Hypothalamus (tissue), 51 donors: Measurements from ENCODE around the gene OVAAL.
A peak's percentile ranks its signal among the peaks of the same experiment; 100 is the strongest.
"Not testable (repeated sequence)": the region's sequence is repeated elsewhere in the genome, so short reads cannot be mapped to it uniquely, and the experiment has no call there.

Experiments used
- DNase-seq, 51 donors: peaks; one replicate each; lab custom pipeline; 2025; lab: John Stamatoyannopoulos, UW

OVAAL gene

DNA sequence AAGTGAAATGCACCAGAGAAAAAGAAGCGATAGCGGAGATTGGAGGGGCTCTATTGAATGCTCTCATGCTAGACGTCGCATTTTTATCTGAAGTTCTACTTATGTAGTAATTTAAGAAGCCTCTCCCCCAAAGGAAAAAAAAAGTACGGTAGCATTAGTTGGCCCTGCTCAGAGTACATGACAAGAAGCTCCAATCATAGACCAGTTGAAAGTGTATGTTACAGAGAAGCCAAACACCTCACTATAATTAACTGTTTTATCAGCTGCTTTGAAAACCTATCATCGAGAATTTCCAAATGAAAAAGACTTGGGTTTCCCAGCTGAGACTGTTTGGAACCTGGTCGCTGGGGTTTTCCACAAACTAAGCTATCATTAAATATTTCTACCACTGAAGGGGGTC is 19.6 kb upstream of the OVAAL start:
- DNase-seq: no peak

DNA sequence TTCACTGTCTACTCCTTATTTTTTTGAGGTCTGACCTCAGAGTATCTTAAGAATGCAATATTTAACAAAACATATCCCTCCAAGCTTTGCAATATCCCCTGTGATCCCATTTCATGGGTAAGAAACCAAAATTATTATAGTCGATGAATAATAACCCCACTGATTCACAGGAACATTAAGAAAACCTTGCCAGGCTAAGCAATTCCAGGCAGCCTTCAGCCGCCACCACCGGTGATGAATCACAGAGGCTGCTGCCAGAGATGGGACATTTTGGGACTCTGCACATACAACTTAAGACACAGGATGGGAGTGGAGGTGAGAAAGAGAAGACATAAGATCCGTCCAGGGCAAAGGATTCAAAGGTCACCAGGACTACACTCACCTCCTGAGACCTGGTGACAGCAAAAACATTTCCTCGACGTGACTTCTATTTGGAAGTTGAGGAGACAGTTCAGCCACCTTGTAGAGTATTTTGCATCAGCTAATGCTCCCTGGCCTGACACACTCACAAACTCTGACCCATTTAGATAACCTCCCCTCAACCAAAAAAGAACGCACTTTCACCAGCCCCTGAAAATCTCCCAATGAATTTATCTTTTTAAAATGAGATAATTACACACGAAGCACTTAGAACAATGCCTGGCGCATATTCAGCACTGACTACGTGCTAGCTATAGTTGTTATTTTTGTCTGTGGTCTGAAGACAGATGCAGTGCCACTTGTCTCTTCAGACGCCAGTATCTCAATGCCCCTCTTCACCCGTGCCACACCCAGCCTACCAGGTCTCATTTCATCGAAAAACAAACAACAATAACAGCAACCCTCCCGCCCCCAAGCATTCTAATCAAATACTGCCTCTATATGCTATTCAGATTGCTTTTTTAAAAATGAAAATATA is 17.8 kb upstream of the OVAAL start:
- peak in 5 of 51 donors; percentile 4 to 26 (median 11) for DNase-seq

DNA sequence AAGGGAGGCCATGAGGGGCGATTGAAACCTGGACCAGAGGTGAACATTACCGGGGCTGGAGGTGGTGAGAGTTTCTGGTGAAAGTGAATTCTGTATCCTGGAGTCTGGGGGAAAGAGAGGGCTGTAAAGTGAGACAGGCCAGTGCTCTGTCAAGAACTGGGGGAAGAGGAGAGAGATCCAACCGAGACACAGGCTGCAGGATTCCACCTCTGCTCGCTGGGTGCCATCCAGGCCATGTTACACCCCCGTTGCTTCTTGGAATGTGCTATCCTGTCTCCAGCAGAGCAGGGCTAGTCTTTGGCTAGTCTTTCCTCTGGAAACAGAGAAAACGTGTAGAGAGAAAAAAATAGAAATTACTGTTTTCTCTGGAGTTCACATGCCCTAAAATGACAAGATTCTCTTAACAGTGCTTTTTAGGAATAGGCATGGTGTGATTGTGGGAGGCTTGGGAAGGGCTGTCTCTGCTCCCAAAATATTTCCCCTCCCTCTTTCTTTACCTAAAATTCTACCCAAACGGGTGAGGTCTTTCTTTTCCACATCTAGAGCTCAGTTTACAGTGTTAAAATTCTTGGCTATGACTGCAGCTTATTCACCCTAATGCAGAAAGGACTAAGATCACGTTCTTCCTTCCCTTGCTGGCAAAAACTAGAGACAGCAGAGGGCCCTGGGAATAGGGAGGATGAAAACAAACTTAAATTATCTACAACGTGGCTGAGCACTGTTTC is 16.5 kb upstream of the OVAAL start:
- no peak for DNase-seq

DNA sequence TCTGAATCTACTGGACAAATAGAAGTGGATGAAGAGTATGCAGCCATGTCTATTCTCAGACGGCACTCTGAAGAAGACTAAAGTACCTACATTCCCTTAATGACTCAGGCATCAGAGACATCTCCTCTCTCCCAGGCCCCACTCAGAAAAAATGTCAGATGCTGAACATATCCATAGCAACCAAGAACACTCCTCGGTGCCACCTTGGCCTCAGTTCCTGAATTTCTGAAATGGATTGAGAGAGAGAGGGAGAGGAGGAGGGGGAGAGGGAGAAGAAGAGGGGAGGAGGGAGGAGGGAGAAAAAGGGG is 16.0 kb upstream of the OVAAL start:
- peak in 5 of 51 donors; percentile 5 to 30 (median 12) for DNase-seq

DNA sequence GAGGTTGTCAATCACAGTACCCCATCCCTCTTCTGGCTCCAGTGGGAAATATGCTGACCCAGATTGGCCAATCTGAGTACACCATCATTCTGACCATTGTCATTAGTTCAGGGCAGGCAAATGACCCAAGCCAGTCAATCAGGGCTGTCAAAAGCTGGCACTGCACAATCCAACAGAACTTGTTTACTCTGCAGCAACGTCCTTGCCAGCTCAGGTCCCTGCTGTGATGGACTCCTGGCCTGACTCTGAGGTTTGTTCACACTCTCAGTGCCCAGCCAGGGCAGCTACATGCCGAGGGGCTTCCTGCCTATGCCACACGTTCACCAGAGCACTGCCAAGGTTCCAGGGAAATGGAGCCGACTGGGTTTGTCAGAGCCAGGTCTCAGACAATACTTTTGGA is 14.7 kb upstream of the OVAAL start:
- no peak for DNase-seq

DNA sequence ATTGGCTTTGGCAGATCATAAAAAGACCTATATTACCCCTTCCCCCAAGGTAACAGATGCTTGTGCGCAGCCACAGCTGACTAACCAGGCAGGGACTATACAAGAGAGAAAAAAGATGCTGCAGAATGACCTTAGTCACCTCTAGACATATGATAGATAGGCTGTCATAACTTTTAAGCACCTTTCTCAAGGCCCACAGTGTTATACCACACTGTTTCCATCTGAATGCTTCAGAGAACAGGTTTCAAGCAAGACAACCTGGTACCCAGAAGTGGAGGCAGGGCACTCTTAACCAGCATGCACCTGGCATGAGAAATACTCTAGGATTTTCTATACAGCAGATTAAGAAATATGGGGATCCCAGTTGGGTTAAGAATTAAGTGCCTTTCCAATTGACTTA is 12.8 kb upstream of the OVAAL start:
- DNase-seq: no peak

DNA sequence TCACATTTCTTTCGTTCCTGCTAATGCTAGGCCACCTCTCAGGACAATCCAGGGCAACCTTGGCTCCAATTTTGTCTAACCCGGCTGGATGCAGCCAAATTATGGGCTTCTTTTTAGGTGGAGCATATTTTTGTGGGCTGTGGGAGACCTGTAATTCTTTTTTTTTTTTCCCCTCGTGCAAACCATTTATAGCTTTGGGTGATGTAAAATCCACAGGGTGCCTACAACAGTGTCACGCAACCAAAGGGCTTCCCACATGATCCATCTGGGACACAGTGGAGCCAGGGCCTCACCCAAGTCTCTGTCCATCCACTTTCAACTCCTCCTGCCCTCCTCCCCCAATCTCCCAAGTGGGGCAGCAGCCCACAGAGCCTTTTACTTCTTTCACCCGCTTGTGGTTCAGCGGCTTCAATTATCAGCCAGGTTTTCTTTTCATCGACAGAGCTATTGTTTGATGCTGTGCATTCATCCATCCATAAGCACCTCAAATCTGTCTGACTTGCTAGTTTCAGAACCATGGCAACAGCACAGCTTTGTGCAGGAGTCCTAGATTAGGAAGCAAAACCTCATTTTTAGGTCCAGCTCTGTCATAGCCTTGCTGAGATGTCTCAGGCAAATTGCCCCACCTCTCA is 10.0 kb upstream of the OVAAL start:
- DNase-seq: peak in 1 of 51 donors; percentile 9

DNA sequence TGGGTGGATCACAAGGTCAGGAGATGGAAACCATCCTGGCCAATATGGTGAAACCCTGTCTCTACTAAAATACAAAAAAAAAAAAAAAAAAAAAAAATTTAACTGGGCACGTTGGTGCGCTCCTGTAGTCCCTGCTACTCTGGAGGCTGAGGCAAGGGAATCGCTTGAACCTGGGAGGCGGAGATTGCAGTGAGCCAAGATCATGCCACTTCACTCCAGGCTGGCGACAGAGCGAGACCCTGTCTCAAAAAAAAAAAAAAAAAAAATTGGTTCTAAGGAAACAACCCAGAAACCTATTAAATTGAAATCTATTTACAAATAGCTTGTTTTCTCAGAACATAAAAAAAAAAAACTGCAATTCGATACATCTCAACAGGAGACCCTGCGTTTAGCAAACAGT is 9.0 kb upstream of the OVAAL start:
- DNase-seq: not testable (repeated sequence)

DNA sequence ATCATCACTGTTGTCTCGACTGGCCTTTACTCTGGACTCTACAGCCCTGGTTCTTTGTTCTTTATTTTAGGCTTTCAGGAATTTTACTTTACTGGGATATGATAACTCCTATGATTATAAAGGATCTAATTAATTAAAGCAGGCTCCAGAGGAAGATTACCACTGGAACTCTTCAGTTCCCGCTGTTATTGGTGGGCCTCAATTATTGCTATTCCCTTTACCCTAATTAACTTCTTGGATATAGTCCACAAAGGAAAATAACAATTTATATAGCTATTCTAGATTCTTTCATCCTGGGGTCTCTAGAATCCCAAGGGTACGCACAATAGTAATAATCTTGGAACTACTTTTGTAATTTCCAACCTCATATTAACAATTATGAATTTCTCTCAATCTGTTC is 8.5 kb upstream of the OVAAL start:
- DNase-seq: no peak

DNA sequence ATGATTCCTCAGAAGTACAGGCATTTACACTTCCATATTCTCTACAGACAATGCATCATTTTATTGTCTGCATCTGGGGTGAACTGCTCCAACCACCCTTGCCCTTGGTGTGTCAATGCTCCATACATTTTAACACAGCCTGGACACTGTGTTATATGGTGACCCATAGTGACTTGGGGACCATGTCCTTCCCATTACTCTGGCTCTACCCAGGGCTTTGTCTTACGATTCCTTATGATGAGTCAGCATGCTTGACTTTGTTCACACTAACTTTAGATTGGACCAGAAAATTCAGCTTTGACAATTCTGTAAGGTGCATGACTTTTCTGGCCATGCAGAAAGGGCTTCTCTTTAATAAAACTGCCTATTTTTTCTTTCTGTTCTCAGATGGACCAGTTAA is 6.8 kb upstream of the OVAAL start:
- no peak for DNase-seq

DNA sequence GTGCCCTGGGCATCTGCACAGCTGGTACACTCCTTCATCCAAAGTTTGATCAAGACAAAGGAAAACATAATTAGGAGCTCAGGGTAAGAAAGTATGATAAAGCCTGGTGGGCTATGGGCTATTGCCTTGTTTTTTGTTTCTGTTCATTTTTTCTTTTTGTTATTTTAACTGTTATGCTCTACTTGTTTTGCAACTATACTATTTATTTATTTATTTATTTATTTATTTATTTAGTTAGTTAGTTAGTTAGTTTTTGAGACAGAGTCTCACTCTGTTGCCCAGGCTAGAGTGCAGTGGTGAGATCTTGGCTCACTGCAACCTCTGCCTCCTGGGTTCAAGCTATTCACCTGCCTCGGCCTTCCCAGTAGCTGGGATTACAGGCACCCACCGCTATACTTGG is 5.7 kb upstream of the OVAAL start:
- not testable (repeated sequence) for DNase-seq

DNA sequence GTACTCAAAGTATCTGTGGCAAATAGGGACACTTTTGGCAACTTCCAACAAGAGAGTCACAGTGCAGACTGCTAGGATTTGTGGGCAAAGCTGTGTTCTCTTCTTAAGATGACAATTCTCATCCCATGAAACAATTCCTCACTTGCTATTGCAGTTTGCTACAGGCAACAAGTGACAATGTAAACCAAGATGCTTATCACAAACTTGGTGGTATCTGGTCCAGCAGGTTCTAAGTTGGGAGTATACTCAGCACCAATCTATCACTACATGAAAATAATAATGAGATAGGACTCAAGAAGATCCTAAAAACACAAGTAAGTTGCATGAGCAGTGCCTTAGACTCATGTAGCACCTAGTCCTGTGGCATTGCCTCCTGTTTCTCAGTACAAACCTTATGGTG is 3.4 kb upstream of the OVAAL start:
- DNase-seq: no peak

DNA sequence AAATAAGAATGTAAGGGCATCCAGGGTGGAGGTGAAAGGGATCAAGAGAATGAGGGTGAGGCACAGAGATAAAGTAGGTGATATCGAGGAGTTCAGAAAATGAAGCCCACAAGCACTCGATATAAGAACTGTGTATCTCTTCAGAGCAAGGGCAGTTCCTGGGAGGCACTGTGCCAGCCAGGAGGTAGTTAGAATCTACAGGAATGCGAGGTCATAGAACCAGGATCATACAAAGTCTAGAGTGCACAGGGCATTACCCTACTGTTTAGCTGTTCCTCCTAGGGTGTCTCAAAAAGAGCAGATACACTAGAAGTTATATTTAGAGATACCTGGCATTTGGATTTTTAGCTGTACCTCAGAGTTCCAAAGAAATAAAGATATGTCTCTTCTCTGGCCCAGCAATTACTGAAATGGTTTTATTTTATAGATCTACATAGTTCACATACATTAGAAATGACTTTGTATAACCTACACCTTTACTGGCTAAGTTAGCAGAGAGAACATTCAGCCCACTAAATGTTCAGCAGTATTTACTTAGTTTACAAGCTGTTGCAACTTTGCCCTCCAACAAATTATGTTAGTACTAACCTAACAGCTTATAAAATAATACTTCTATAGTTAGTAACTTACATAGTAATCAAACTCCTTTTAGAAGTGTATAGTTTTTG is 1.6 kb downstream of the OVAAL start:
- DNase-seq: no peak

DNA sequence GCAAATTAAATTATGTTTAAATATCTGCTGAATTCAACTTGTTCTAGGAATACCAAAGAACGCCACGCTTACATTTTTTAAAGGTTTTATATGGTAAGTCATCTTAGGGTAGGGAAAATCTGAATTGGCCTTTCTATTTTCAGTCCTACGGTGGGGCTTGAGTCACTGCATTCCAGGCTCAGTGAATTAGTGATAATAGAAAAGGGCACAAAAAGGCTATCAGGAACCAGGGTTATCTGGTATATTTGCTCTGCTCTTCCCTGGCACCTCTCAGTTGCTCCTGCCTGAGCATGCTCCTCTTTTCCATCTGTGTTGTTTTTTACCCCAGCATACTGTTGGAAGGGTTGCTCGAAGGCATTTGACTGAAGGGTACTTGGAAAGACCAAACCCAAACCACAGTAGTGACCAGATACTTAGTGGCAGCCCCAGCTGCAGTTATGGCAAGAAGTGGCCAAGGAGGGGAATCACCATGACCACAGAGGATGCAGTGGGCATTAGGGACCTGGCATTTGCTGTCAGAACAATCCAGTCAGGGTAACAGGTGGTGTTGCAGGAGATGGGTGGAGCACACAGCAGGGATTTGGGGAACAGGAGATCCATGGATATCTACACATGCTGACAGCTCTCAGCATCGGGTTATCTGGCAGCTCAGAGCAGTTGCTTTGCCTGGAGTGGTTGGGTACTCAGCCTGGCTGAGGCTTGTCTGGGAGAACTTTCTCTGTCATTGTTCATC is 2.3 kb downstream of the OVAAL start:
- DNase-seq: no peak

DNA sequence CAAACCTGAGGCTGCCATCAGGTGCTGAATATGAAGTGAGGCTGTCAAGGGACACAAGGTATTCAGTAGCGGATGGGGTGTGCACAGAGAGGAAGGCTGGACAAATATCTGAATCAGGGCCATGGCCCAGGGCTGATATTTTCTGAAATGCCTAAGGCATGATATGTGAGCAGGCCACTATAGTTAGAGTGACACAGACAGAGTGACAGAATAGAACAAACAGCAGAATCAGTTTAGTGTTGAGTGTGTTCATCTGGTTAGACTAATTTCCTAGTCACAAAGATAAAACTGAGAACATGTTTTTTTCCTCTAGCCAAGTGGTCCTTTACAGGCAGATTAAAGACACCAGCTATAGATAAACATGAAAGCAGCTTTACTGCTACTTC is 3.9 kb downstream of the OVAAL start:
- no peak for DNase-seq

DNA sequence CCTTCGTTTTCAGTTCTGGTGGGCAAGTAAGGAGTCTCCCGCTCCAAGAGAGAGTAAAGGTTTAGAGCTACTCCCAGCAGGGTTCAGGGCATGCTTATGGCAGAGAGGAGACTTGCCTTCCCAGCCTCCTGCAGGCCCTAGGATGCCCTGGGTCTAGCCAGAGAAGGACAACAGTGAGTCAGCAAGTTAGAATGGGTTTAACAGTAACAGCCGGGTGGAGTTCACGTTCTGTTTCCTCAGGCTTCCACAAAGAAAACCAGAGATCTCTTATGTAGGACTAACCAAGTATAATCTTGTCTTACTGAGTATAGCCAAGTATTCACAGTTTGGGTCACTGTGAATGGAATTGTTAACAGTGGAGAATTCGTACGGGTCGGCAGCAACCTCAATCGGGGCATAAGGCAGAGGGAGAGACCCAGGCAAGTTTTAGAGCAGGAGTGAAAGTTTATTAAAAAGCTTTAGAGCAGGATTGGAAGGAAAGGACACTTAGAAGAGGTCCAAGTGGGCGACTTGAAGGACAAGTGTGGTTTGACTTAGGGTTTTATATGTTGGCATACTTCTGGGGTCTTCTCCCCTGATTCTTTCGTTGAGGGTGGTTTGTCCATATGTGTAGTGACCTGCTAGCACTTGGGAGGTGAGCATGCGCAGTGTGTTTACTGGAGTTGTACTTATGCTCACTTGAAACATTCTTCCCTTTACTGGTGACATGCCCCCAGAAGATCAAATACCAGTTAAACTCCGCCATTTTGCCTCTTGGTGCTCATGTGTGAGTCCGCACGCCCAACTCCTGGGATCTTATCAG is 4.5 kb downstream of the OVAAL start:
- no peak for DNase-seq

DNA sequence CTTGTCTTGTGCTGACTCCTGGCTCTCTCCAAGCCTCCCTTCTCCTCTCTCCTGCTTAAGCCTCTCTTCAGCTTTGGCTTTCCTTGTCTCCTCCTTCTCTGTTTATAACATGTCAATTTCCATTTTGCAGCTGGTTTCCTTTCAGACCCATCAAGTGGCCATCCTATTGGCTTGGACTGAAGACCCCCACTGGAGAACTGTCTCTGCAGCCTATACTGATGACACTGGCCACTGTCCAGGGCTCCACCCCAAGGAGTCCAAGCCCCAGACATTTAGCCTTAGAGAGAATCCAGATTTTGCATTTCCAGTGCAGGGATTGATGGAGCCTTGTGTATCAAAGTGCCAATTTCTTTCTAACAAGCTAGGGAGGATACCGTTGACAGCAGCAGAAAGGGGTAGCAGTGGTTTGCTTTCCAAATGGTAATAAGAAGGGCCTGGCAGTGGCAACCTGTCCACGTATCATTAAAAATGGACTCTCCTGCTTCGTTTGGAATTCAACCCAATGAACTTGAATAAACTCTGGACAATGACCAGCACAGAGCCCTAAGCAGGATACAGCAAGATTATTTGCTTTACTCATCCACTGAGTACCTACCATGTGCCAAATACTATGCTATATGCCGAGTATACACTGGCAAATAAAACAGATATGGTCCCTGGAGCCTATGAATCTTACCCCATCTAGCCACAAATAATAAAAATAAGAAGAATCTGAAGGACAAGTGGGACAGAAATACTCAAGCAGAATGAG is 6.5 kb downstream of the OVAAL start:
- DNase-seq: no peak

DNA sequence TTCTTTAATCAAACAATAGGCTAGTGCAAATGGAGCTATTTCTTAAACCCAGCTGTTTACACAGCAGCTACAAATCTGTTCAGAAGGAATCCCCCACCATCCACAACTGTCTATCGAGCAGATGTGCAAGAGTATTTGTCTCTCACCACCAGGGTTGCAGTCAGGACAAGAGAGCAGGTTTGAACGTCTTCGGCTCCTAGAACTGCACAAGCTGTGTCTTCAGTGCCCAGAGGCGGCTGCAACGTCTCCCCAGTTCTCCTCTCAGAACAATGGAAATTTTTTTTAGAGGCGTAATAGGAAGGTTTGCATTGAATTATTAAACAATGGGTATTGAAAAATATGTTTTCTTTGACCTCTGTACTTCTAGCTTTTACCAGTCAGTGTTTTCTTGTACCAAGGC is 7.3 kb downstream of the OVAAL start:
- DNase-seq: peak in 1 of 51 donors; percentile 2

DNA sequence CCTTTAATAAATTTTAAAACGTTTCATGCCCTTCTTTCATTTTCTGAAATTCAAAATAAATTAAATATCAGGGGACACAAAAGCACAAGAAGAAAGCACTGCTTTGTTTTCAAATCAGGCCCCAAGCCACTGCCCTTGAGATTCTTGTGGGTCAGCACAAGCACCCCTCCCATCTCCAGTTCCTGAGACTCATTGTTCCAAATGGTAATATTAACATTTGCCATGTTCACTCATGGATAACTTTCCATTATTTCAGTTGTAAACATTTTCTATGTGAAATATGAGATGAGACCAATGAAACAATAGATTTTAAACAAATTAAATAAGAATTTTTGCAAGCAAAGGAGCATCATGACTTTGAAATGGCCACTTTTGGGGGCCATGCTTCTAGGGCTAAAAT is 7.7 kb downstream of the OVAAL start:
- no peak for DNase-seq
